ENCODE measurements around the gene GSN.

GSN gene

DNA sequence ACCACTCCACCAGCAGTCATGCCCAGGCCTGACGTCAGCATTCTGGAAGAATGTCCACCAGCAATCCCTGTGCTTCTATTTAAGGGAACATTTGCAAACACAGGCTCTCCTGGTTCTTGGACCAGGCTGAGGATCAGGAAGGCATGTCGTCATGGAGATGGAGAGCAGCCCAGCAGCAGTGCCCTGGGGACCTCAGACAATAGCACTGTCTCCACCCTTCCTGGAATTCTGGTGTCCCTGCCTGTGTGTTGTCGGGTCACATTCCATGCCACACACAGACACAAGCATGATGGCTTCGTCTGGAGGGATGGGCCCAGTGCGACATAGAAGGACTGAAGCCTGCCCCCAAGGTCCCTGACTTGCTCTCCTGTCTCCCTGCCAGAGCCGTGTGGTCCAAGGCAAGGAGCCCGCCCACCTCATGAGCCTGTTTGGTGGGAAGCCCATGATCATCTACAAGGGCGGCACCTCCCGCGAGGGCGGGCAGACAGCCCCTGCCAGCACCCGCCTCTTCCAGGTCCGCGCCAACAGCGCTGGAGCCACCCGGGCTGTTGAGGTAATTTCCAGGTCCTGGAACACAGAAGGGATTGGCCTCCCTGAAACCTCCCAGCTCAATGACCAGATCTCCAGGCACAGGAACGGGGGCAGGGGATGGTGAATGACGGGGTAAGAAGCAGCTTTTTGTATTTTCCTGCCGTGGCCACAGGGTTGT lies 58.3 kb downstream of the GSN start:
- peak; percentile 39 for DNase-seq
- H3K4me1 ChIP-seq = peaks cover 5% of the 10 kb centered on the region; the same call in 1 of the 2 replicates
- TF ChIP-seq, protein P1, sequence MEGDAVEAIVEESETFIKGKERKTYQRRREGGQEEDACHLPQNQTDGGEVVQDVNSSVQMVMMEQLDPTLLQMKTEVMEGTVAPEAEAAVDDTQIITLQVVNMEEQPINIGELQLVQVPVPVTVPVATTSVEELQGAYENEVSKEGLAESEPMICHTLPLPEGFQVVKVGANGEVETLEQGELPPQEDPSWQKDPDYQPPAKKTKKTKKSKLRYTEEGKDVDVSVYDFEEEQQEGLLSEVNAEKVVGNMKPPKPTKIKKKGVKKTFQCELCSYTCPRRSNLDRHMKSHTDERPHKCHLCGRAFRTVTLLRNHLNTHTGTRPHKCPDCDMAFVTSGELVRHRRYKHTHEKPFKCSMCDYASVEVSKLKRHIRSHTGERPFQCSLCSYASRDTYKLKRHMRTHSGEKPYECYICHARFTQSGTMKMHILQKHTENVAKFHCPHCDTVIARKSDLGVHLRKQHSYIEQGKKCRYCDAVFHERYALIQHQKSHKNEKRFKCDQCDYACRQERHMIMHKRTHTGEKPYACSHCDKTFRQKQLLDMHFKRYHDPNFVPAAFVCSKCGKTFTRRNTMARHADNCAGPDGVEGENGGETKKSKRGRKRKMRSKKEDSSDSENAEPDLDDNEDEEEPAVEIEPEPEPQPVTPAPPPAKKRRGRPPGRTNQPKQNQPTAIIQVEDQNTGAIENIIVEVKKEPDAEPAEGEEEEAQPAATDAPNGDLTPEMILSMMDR (IDR thresholded peaks at IDR 0.05; ENCODE audit: low read depth, low read length) = no peak

DNA sequence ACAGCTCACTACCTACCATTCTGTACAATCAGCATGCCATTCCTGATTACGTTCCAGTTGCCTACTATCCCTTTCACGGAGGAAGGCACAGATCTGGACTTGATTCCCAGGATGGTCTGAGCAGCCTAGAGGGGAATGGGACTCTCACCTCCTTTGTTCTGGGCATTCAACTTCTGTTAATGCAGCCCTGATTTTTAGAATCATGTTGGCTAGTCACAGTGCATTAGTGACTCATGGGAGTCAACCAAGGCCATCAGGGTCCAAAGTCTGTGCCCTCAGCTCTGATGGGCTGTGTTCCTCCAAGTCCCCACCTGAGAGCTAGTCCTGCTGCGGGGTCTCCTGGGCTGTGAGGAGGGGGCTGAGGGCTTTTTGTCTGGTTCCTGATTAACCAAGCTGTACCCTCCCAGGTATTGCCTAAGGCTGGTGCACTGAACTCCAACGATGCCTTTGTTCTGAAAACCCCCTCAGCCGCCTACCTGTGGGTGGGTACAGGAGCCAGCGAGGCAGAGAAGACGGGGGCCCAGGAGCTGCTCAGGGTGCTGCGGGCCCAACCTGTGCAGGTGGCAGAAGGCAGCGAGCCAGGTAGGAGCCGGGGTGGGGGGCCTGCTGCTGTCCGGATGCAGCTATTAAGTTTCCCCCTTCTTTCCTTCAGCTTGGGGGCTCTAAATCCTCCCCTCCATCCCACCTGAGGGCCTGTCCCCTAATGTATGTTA lies 59.1 kb downstream of the GSN start:
- TF ChIP-seq, protein P1 (IDR thresholded peaks at IDR 0.05; ENCODE audit: low read depth, low read length) = no peak
- Histone ChIP-seq H3K4me1 (peaks cover 5% of the 10 kb centered on the region; the same call in 1 of the 2 replicates), H3K4me3 (ENCODE audit: low read depth, low read length) (no peak overlapping the region), H3K36me3 (no peaks in the 10 kb centered on the region), H3K27me3 (no peaks in the 10 kb centered on the region), H3K9me3 (no peaks in the 10 kb centered on the region)
- no peak for DNase-seq

More for the DNA sequence above, 58.3 kb downstream of the GSN start:
- no peaks in the 10 kb centered on the region for H3K27me3 ChIP-seq
- H3K4me3 ChIP-seq (ENCODE audit: low read depth, low read length) = no peak overlapping the region; the same call in 1 of the 2 replicates
- no peaks in the 10 kb centered on the region for H3K9me3 ChIP-seq
- H3K36me3 ChIP-seq = no peaks in the 10 kb centered on the region

DNA sequence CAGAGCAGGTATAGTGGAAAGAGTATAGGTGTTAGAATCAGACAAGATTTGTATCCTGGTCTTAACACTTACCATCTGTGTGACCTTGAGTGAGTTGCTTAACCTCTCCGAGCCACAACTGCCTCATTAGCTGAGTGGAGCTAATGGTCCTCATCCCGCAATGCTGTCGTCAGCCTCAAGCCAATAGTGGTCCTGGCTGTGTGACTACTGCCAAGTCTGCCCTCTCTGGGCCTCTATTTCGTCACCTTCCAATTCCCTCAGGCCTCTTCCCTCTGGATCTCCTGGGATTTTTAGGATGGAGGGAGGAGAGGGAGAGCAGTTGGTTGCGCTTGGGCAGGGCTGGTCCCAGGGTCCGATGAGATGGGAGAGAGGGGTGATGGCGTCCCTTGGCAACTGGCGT lies 60.5 kb downstream of the GSN start:
- TF ChIP-seq, protein P1 (IDR thresholded peaks at IDR 0.05; ENCODE audit: low read depth, low read length) = no peak
- no peak overlapping the region for H3K4me3 ChIP-seq (ENCODE audit: low read depth, low read length)
- H3K36me3 ChIP-seq = no peaks in the 10 kb centered on the region
- H3K9me3 ChIP-seq = no peaks in the 10 kb centered on the region
- no peaks in the 10 kb centered on the region for H3K27me3 ChIP-seq
- H3K4me1 ChIP-seq = peaks cover 5% of the 10 kb centered on the region; the same call in 1 of the 2 replicates
- no peak for DNase-seq

DNA sequence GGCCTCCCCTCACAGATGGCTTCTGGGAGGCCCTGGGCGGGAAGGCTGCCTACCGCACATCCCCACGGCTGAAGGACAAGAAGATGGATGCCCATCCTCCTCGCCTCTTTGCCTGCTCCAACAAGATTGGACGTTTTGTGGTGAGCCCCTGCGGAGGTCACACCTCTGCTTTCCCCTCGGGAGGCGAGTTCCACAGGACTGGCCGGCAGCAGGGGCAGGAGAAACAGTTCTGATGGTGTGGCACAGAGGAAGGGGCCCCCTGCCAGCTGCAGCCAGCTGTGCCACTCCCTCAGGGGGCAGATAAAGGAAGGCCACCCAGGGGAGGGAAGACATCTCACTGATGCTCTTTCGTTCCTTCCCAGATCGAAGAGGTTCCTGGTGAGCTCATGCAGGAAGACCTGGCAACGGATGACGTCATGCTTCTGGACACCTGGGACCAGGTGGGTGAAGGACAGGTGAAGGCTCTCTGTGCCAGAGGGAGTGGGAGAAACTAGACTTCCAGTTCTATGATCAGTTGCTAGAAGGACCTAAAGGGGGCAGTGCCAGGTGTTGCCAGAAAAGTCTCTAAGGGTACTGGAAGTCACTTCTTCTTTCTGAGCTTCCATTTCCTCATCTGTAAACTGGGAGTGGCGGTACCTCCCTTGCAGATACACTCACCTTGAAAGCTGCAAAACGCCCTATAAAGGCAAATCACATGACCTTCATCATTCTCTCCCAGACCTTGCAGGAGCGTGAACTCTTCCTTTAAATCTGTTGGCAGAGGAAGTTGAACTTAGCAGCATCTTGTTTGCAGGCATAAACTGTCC lies 61.1 kb downstream of the GSN start:
- H3K4me3 ChIP-seq (ENCODE audit: low read depth, low read length) = no peak overlapping the region
- no peaks in the 10 kb centered on the region for H3K9me3 ChIP-seq
- peaks cover 5% of the 10 kb centered on the region; the same call in 1 of the 2 replicates for H3K4me1 ChIP-seq
- DNase-seq = no peak
- TF ChIP-seq, protein P1 (IDR thresholded peaks at IDR 0.05; ENCODE audit: low read depth, low read length) = no peak
- no peaks in the 10 kb centered on the region for H3K27me3 ChIP-seq
- no peaks in the 10 kb centered on the region for H3K36me3 ChIP-seq

DNA sequence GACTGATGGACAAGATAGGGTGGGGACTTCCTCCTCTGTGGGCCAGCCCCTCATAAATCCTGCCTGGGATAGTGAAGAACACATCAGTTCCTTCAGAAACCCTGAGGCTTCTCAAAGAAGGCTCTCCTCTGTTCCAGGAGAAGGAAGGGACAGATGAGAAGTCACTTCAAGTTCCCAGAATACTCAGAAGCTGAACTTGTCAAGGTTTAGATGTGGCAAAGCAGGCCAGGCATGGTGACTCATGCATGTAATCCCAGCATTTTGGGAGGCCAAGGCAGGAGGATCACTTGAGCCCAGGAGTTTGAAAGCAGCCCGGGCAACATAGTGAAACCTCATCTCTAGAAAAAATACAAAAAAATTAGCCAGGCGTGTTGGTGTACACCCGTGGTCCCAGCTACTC lies 63.6 kb downstream of the GSN start:
- no peaks in the 10 kb centered on the region for H3K9me3 ChIP-seq
- H3K36me3 ChIP-seq = no peaks in the 10 kb centered on the region
- no peak for DNase-seq
- H3K4me1 ChIP-seq = peaks cover 7% of the 10 kb centered on the region
- no peak overlapping the region for H3K4me3 ChIP-seq (ENCODE audit: low read depth, low read length)
- H3K27me3 ChIP-seq = no peaks in the 10 kb centered on the region
- TF ChIP-seq, protein P1 (IDR thresholded peaks at IDR 0.05; ENCODE audit: low read depth, low read length) = no peak
